MV-4-11 (cell line): ENCODE results near the gene LRRC8D.

Experiments used
- DNase-seq: peaks from one replicate; lab custom pipeline; 2025; lab: John Stamatoyannopoulos, UW

LRRC8D gene

DNA sequence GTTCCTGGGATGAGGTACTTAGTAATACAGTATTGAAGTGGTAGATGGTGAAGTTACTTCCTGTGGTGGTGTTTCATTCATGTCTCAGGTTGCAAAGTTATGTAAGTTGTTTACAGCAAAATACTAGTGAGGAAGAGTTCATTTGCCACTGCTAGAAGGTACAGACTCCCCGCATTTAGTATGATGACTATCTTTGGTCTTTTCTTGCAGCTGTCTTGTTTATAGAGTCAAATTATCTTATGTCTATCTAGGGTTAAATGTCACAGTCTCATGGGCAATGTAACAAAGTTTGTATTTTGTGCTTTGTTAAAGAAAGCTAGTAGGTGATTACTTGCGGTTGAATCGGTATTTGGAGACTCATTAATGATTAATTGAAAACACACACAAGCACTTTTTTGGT, 50.2 kb downstream of the LRRC8D start:
- DNase-seq = no peak

DNA sequence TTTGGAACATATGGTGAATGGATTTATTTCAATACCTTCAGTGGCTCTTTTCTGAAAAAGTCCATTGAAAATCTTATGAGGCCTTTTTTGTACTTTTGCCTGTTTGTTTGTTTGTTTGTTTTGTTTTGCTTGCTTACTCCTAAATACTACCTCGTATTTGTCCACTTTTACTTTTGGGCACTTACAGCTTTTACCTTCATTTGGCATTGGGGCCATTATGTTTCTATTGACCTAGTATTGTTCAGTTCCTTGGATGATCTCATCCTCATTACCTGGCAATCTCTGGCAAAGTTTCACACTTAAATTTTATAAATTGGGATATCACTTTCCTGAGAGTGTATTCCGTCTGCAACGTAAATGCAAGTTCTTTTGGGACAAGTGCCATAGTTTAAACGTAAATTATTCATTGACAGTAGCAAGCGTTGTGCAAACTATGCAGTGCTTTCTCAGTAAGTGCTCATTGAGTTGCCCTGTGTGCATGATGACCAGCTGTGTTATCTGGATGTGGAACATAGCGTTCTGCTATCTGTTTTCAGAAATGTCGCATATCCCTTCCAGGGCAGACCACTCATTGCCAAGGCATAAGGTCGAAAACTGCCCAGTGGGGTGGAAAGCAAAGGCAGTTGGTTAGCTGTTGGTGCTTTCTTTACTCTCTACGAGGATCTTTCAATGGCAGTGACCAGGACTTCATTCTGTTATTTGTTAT, 51.1 kb downstream of the LRRC8D start:
- no peak for DNase-seq

DNA sequence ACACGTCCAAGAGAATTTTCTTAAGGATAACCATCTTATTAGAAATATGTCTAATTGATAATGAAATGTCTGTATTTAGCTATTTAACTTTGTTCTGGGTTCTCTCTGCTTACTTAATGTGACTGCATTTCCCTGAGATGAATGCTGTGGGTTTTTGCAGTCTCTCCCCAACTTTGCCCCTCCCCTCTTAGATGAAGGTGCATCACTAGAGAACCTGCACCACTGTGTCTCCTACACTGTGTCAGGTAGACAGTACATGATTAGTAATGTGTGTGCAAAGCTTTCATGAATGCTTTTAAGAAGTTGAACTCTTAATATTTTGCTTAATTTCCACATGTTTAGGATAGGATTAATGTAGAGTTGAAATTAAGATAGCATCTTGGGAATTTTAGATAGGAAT, 51.7 kb downstream of the LRRC8D start:
- no peak for DNase-seq

- DNase-seq = no peak
Observed at GRCh38 chr1:89873288-89873687, 52.5 kb downstream of the LRRC8D start.

- DNase-seq = peak; percentile 18
Observed at GRCh38 chr1:89873770-89874169, 52.9 kb downstream of the LRRC8D start.

GRCh38 chr1:89876463-89876862, 55.6 kb downstream of the LRRC8D start:
- no peak for DNase-seq

DNA sequence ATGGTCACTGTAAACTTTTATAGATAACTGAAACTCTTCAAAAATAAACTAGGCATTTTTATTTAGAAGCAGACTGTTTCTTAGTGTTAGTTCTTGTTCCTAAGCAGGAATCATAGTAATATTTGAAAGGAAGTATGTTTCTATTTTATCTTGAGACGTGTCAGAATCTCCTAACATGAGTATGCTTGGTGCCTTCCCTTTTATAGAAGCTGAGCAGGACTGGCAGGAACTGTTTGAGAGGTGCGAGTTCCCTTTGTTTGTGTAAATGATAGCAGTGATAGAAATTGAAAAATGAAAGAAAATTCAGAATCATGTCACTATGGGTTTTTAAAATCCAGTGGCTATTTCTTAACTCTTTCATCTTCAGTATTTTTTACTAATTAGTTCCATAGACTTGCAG, 56.9 kb downstream of the LRRC8D start:
- no peak for DNase-seq

DNA sequence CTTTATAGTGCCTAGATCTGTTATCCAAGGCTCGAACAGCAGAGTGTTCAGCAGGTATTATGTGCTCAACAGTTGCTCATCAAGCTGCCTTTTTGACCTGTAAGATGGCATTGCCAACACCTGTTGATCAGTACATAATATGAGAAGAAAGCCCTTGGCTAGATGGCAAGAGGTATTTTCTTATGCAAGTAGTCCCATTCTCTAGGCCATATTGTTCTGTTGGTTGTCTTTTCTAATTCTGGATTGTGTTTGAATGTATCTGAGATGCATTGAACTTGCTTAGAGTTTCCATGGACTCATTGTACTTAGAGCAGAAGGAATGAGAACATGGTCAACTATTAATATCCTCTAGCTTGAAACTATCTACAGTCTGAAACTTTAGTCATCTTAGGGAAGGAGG, 57.4 kb downstream of the LRRC8D start:
- DNase-seq = no peak

- DNase-seq = no peak
Observed at GRCh38 chr1:89880679-89881078, 59.8 kb downstream of the LRRC8D start.

DNA sequence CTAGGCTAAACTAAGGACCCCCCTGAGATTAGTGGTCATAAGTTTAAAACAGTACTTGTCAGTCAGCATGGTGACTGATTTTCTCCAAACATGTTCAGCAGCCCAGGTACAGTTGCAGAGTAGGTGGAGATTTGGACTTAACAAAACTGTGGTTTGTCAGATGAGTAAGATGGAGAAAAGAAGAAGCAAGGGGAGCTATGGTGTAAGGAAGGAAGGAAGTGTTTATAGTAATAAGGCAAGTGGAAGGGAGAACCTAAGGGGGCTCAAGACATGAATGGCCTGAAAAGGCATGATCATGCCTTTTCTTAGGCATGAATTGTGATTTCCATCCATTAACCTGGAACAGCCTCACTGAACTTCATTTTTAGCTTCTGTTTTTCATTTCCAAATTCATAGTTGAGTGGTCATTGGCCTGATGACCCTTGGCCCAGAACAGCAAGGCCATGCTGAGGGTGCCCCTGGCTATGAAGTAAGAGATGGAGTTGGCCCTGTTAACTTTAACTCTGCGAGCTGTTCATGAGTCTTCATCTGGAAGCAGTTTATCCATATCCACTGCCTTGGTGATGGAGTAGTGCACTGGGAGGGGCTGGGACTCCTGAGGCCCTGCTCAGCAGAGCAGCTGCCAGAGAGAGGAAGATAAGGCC, 60.7 kb downstream of the LRRC8D start:
- DNase-seq = peak; percentile 40

- no peak for DNase-seq
Observed at GRCh38 chr1:89882348-89883029, 61.7 kb downstream of the LRRC8D start.

- no peak for DNase-seq
Observed at GRCh38 chr1:89883030-89883379, 62.2 kb downstream of the LRRC8D start.

- DNase-seq = no peak
Observed at GRCh38 chr1:89884718-89885596, 64.1 kb downstream of the LRRC8D start.

DNA sequence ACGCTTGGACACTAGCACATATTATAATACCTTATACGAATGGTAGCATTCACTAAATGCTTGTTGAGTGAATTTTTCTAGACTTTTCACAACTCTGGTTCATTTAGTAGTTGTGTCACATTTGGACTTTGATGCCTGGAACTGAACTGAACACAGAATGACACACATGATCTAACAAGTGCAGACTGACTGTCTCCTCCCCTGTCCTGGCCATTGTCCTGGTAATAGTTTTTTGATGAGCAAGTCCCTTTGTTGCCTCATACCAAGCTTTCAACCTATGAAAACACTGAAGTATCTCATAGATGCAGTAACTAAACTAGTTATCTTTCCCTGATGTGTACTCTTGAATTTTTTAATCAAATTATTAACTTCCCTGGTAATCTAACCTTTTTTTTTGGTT, 66.4 kb downstream of the LRRC8D start:
- no peak for DNase-seq

DNA sequence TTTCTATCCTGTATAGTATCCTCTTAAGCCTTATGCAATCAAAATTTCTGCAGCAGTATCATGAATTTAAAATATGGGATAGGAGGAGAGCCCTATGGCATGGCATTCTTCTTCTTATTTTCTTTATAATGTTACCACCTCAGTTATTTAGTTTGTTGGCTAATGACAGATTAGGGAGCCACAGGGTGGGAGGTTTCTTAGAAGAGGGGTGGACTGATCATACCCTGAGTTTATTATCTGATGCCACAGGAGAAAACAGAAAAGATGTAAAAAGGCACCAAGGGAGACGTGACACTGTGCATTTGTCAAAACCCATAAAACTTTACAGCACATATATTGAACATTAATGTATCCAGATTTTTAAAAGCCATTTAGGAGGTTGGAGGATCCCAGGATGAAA, 66.9 kb downstream of the LRRC8D start:
- no peak for DNase-seq

GRCh38 chr1:89888480-89889322, 67.9 kb downstream of the LRRC8D start:
- no peak for DNase-seq

GRCh38 chr1:89889323-89889615, 68.4 kb downstream of the LRRC8D start:
- DNase-seq = no peak

DNA sequence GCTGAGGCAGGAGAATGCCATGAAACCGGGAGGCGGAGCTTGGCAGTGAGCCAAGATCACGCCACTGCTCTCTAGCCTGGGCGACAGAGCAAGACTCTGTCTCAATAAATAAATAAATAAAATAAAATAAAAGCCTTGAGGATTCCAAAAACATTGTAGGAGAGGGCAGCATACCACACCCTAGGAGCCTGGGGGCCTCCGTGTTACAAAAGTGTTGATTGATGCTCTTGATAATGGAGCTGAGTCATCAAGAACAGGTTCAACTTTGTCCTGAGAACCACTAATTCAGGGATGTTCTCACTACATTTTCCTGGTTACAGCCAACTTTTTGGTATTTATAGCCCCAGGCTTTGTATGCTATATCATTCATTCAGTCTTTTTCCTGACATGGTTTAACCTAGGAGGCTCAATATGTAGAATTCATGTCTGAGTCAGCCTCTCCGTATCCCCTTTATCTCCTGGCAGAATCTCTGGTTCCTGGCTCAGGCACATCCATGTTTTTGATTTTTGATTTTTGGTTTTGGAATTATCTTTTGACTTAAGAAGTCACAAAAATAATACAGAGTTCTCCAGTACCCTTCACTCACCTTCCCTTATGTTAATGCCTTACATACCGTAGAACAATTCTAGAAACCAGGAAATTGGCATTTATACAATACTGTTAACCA, 69.4 kb downstream of the LRRC8D start:
- DNase-seq = no peak

DNA sequence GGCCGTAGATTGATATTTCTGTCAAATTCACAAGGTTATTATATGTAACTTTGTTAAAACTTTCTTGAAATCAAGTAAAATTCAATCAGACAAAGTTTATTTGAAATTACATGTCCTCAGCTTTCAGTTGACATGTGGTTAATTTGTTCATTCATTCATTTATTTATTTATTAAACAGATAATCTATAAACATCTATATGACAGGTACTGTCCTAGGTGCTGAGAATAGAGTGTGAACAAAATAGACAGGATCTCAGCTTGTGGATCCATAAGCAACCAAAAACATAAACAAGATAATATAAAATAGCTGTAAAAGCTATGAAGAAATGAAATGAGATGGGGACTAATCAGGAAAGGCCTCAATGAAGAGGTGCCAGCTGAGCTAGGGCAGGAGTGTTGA, 72.0 kb downstream of the LRRC8D start:
- DNase-seq = no peak

DNA sequence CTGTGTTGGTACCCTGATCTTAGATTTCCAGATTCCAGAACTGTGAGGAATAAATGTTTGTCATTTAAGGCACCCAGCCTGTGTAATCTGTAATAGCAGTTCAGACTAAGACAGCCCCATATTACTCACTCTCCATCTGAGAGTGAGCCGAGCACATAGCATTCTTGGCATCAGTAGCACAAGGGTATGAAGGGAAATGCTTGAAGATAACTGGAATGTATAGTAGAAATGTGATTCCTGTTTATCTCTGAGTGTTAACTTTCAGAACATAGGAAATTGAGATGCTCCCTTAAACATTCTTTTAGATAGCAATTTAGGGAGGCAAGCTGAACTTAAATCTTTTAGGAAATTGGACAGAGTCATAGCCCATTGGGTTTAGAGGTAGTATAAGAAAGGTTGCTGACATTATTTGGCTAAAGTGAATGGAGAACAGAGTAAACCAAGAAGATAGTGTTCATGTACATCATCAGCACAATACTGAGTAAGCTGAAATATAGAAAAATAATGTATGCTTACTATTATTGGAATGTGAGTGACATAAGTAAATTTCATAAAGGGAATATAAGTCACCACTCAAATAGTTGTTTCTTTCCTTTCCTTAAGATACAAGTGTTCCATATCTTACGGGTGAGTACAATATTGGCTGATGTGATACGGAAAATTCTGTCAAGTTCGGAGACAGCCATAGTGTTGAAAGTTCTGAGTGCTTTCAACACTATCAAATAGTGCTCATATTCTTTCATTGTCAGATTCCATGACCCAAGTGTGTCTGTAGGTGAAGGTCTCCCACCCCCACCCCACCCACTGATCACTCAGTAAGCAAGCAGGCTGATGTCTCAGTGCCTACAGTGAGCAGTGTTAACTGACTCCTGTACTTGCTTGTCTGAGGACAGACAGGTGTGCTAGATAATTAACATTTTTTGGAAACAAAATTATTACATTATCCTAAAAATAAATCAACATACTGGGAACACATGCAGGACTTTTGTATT, 73.7 kb downstream of the LRRC8D start:
- no peak for DNase-seq
